OCI-LY7 (cell line): ENCODE data around the gene VAMP8.

Experiments
- CTCF ChIP-seq: fragments of 200-600 bp; sonication (generic); conservative IDR thresholded peaks from 2 replicates; pipeline ENCODE4 v1.5.1; 2014; ENCODE audit warnings: mild to moderate bottlenecking, antibody characterized with exemption, low read length, moderate library complexity, mixed read lengths
- EZH2phosphoT487 ChIP-seq: fragments of 200-600 bp; sonication (generic); IDR thresholded peaks from 2 replicates; pipeline ENCODE4 v1.6.1; 2018; ENCODE audit warnings: low read depth, borderline replicate concordance, mild to moderate bottlenecking, mixed run types, antibody characterized with exemption, low read length, moderate library complexity, mixed read lengths

- TF ChIP-seq CTCF = no peak
- no peak for TF ChIP-seq EZH2phosphoT487
Observed at GRCh38 chr2:85547859-85548607, 29.4 kb upstream of the VAMP8 start.
